Endothelial cell of umbilical vein (primary cell): ENCODE data around the gene DENND2A. TPM values are rescaled to one million over a fixed set of nuclear protein-coding genes. Genes with fewer than 3 reads are reported as not detected.

Experiments used
- BruUV-seq: library from RNA; stranded (reverse); fragments of 400-500 nt; replicated peaks from 2 replicates; lab custom pipeline; 2021; lab: Mats Ljungman, UMichigan
- CTCF ChIA-PET: fragments of 300-600, 350-600 bp; sonication (Branson Sonifier 250); formaldehyde crosslinking; loops from one replicate; lab custom pipeline; 2021; ENCODE audit warnings: antibody characterized with exemption, inconsistent platforms; lab: Charles Lee
- POLR2A ChIA-PET: fragments of 300-600, 350-600 bp; sonication (Branson Sonifier 250); formaldehyde crosslinking; loops from one replicate; lab custom pipeline; 2021; ENCODE audit warnings: antibody characterized with exemption, inconsistent platforms; lab: Charles Lee
- DNase-seq: peaks from one replicate; pipeline ENCODE4 v3.0.0-alpha.2; 2011; ENCODE audit warnings: low read depth, low spot score
- FAIRE-seq: peaks from 2 replicates; lab custom pipeline; 2011; peaks lifted over from hg19 to GRCh38; lab: Jason Lieb, UNC
- H2AFZ ChIP-seq: 2 replicates; pipeline ENCODE4 v1.6.0; 2012; ENCODE audit warnings: low read depth, low read length, control low read depth, inconsistent platforms
- H3K27ac ChIP-seq: 2 replicates; pipeline ENCODE4 v1.5.1; 2011; ENCODE audit warnings: low read depth, mild to moderate bottlenecking, control low read depth, low read length, moderate library complexity; ENCODE audit not compliant: insufficient read depth
- H3K27me3 ChIP-seq, 2 experiments: 2 replicates each; pipeline versions ENCODE4 v1.6.0 to v1.6.1; 2011; ENCODE audit warnings: low read length in 2 of 2, mixed read lengths in 1 of 2; ENCODE audit not compliant: control insufficient read depth in 2 of 2, insufficient read depth in 2 of 2
- H3K36me3 ChIP-seq, 2 experiments: 2 replicates in 1 of 2; 3 replicates in 1 of 2; pipeline ENCODE4 v1.5.1; 2011; ENCODE audit warnings: low read length in 2 of 2, mild to moderate bottlenecking in 1 of 2, moderate library complexity in 1 of 2; ENCODE audit not compliant: control insufficient read depth in 2 of 2, insufficient read depth in 2 of 2; ENCODE audit errors: extremely low read depth in 1 of 2
- H3K4me1 ChIP-seq: 3 replicates; pipeline ENCODE4 v1.5.1; 2011; ENCODE audit warnings: mild to moderate bottlenecking, low read length; ENCODE audit not compliant: control insufficient read depth, insufficient read depth; ENCODE audit errors: extremely low read depth
- H3K4me2 ChIP-seq: 2 replicates; pipeline ENCODE4 v1.6.1; 2011; ENCODE audit warnings: low read length, control low read depth, mixed read lengths; ENCODE audit not compliant: insufficient read depth
- H3K4me3 ChIP-seq, 3 experiments: fragments of 200-600 bp in 1 of 3; sonication (generic), shearing (Covaris generic) in 1 of 3; replicated peaks in 1 of 3; 2 replicates each; pipeline ENCODE4 v1.5.1; 2011 to 2016; ENCODE audit warnings: control low read depth in 3 of 3, low read length in 3 of 3, mild to moderate bottlenecking in 2 of 3, inconsistent platforms in 1 of 3, low read depth in 1 of 3, moderate library complexity in 1 of 3; ENCODE audit not compliant: insufficient read depth in 1 of 3
- H3K79me2 ChIP-seq: 2 replicates; pipeline ENCODE4 v1.6.0; 2012; ENCODE audit warnings: low read length, inconsistent platforms; ENCODE audit not compliant: control insufficient read depth, insufficient read depth
- H3K9ac ChIP-seq: replicated peaks from 2 replicates; pipeline ENCODE3; 2011; ENCODE audit warnings: low read length, control low read depth; ENCODE audit not compliant: insufficient read depth; ENCODE audit errors: extremely low read depth
- H3K9me1 ChIP-seq: replicated peaks from 3 replicates; pipeline ENCODE4 v1.6.0; 2011; ENCODE audit warnings: mild to moderate bottlenecking, low read length; ENCODE audit not compliant: control insufficient read depth, insufficient read depth; ENCODE audit errors: extremely low read depth
- H3K9me3 ChIP-seq: replicated peaks from 2 replicates; pipeline ENCODE4 v1.5.1; 2012; ENCODE audit warnings: low read length, inconsistent platforms; ENCODE audit not compliant: control insufficient read depth, insufficient read depth
- H4K20me1 ChIP-seq: replicated peaks from 2 replicates; pipeline ENCODE3; 2011; ENCODE audit warnings: mild to moderate bottlenecking, low read length; ENCODE audit not compliant: control insufficient read depth, insufficient read depth; ENCODE audit errors: extremely low read depth
- EZH2 ChIP-seq: IDR thresholded peaks from 2 replicates; pipeline ENCODE4 v1.6.1; 2012; ENCODE audit warnings: borderline replicate concordance, low read depth, mild to moderate bottlenecking, moderate library complexity, low read length, inconsistent platforms; ENCODE audit not compliant: severe bottlenecking
- FOS ChIP-seq: IDR thresholded peaks from 2 replicates; pipeline ENCODE4 v1.6.1; 2011; ENCODE audit warnings: mild to moderate bottlenecking, low read length, moderate library complexity, borderline replicate concordance; ENCODE audit not compliant: insufficient read depth
- GATA2 ChIP-seq: IDR thresholded peaks from 2 replicates; pipeline ENCODE4 v1.7.0; 2011; ENCODE audit warnings: low read depth, mild to moderate bottlenecking, moderate library complexity, mixed read lengths, low read length; ENCODE audit not compliant: insufficient read length, insufficient read depth
- JUN ChIP-seq: IDR thresholded peaks from 2 replicates; pipeline ENCODE4 v1.6.1; 2011; ENCODE audit warnings: borderline replicate concordance, low read depth; ENCODE audit not compliant: insufficient read length, insufficient read depth
- MYC ChIP-seq: IDR thresholded peaks from one replicate; pipeline ENCODE4 v1.6.1; 2011; ENCODE audit warnings: mild to moderate bottlenecking, low read depth, low read length
- POLR2A ChIP-seq: IDR thresholded peaks from 2 replicates; pipeline ENCODE4 v1.6.1; 2012; ENCODE audit warnings: low read depth, mild to moderate bottlenecking, control low read depth, low read length
- POLR2AphosphoS5 ChIP-seq: IDR thresholded peaks from 2 replicates; pipeline ENCODE4 v1.6.1; 2012; ENCODE audit warnings: low read depth, mild to moderate bottlenecking, control low read depth, low read length, moderate library complexity; ENCODE audit not compliant: insufficient read depth
- dilution Hi-C: fragments of 300-500 bp; cut with MboI; formaldehyde crosslinking; loops from one replicate; pipeline ENCODE4 v1.15.0; 2019; ENCODE audit warnings: low sequenced_read_pairs; ENCODE audit not compliant: extremely low pct_ligation_motif_present
- intact Hi-C: fragments of 100-400 bp; cut with micrococcal nuclease; formaldehyde crosslinking; loops from one replicate; pipeline ENCODE4 v1.10.0; 2022
- polyA plus RNA-seq, 4 experiments: library from polyadenylated mRNA; depleted of rRNA in 3 of 4; stranded (reverse) in 3 of 4; unstranded in 1 of 4; fragments of >200 nt; gene quantifications; 2 replicates each; pipeline versions ENCODE4 v1.2.1 to v1.2.3, GENCODE V29; 2011 to 2012; ENCODE audit warnings: missing spikeins in 1 of 4
- total RNA-seq: library from RNA; stranded (reverse); gene quantifications from 2 replicates; pipeline ENCODE4 v1.2.3, GENCODE V29; 2021
- TF ChIP-seq, protein P1 (sequence below), 2 donors: IDR thresholded peaks; 1 replicate in 1 of 2; 2 replicates in 1 of 2; pipeline ENCODE4 v1.5.1; 2011; ENCODE audit warnings: low read length in 2 of 2, mild to moderate bottlenecking in 2 of 2, moderate library complexity in 2 of 2, control low read depth in 1 of 2, inconsistent platforms in 1 of 2, low read depth in 1 of 2; ENCODE audit not compliant: insufficient read depth in 1 of 2; ENCODE audit errors: extremely low read depth in 1 of 2
- TF ChIP-seq, protein P2 (sequence below): IDR thresholded peaks from 2 replicates; pipeline ENCODE4 v1.6.1; 2011; ENCODE audit not compliant: insufficient read depth, insufficient read length

DENND2A gene
- total and polyA plus RNA-seq, 2 donors (not counting 3 experiments of a cell fraction or from before 2014, with no cell fraction given), result 0.33 TPM; not detected in 1

- no peaks in the 10 kb centered on the region for H3K9me3 ChIP-seq
- BruUV-seq, result no TSS peak
- no peak overlapping the region for H3K9ac ChIP-seq
- no peak for FAIRE-seq
- dilution Hi-C loops, result no loop called here
- peaks cover 0 to 5% of the 10 kb centered on the region in 2 experiments for H3K36me3 ChIP-seq
- H3K27ac ChIP-seq, result no peak overlapping the region
- no peaks in the 10 kb centered on the region for H3K79me2 ChIP-seq
- H4K20me1 ChIP-seq, result no peaks in the 10 kb centered on the region
- H3K4me2 ChIP-seq, result no peak overlapping the region
- no peak for DNase-seq
- H2AFZ ChIP-seq, result no peak overlapping the region
- H3K9me1 ChIP-seq, result no peaks in the 10 kb centered on the region
- no peak overlapping the region for H3K4me3 ChIP-seq
- H3K27me3 ChIP-seq, result no peaks in the 10 kb centered on the region
- ChIA-PET CTCF (no interaction called here), POLR2A (no interaction called here)
- intact Hi-C loops, result no loop called here
- no peaks in the 10 kb centered on the region for H3K4me1 ChIP-seq
- TF ChIP-seq EZH2 (no peak), POLR2AphosphoS5 (no peak), MYC (no peak), JUN (no peak), FOS (no peak), GATA2 (no peak), POLR2A (no peak)
- TF ChIP-seq, protein P1, sequence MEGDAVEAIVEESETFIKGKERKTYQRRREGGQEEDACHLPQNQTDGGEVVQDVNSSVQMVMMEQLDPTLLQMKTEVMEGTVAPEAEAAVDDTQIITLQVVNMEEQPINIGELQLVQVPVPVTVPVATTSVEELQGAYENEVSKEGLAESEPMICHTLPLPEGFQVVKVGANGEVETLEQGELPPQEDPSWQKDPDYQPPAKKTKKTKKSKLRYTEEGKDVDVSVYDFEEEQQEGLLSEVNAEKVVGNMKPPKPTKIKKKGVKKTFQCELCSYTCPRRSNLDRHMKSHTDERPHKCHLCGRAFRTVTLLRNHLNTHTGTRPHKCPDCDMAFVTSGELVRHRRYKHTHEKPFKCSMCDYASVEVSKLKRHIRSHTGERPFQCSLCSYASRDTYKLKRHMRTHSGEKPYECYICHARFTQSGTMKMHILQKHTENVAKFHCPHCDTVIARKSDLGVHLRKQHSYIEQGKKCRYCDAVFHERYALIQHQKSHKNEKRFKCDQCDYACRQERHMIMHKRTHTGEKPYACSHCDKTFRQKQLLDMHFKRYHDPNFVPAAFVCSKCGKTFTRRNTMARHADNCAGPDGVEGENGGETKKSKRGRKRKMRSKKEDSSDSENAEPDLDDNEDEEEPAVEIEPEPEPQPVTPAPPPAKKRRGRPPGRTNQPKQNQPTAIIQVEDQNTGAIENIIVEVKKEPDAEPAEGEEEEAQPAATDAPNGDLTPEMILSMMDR (IDR thresholded peaks at IDR 0.05; ENCODE audit: extremely low read depth in 1 of 2, insufficient read depth in 1 of 2, low read depth in 1 of 2, low read length in 2 of 2), result no peak
- TF ChIP-seq, protein P2, sequence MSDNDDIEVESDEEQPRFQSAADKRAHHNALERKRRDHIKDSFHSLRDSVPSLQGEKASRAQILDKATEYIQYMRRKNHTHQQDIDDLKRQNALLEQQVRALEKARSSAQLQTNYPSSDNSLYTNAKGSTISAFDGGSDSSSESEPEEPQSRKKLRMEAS, result no peak
Observed at GRCh38 chr7:140689199-140690152, 48.9 kb upstream of the DENND2A start.
